Hippocampal formation (tissue), 2 donors: ENCODE data around the gene HK1.

Experiments
- DNase-seq, 2 donors: peaks; one replicate each; lab custom pipeline; 2025; lab: John Stamatoyannopoulos, UW

HK1 gene

GRCh38 chr10:69405221-69405620 lies 126.9 kb downstream of the HK1 start:
- no peak for DNase-seq

- DNase-seq: no peak
Measured at GRCh38 chr10:69406302-69406811, 128.1 kb downstream of the HK1 start.

GRCh38 chr10:69406816-69407580 lies 128.7 kb downstream of the HK1 start:
- no peak for DNase-seq

- DNase-seq: no peak
Measured at GRCh38 chr10:69407621-69408301, 129.5 kb downstream of the HK1 start.

- DNase-seq: peak; percentile 61 to 78
Measured at GRCh38 chr10:69408318-69409175, 130.3 kb downstream of the HK1 start.

- DNase-seq: no peak
Measured at GRCh38 chr10:69409176-69409495, 130.8 kb downstream of the HK1 start.

GRCh38 chr10:69409968-69410367 lies 131.7 kb downstream of the HK1 start:
- DNase-seq: no peak

- DNase-seq: no peak
Measured at GRCh38 chr10:69410487-69410886, 132.2 kb downstream of the HK1 start.

GRCh38 chr10:69411476-69411875 lies 133.2 kb downstream of the HK1 start:
- no peak for DNase-seq

GRCh38 chr10:69412232-69412790 lies 134.0 kb downstream of the HK1 start:
- no peak for DNase-seq

- DNase-seq: peak; percentile 18 to 68
Measured at GRCh38 chr10:69413221-69413865, 135.0 kb downstream of the HK1 start.

GRCh38 chr10:69414036-69415018 lies 136.0 kb downstream of the HK1 start:
- no peak for DNase-seq

- DNase-seq: no peak
Measured at GRCh38 chr10:69415049-69415448, 136.8 kb downstream of the HK1 start.

GRCh38 chr10:69415951-69416350 lies 137.7 kb downstream of the HK1 start:
- no peak for DNase-seq

GRCh38 chr10:69416695-69417094 lies 138.4 kb downstream of the HK1 start, which contains the start of gene TACR2:
Gene TACR2 (minus strand): TSS chr10:69416918. CDS start chr10:69416323, 595 bp downstream.
- no peak for DNase-seq

- no peak for DNase-seq
Measured at GRCh38 chr10:69417542-69417941, 139.2 kb downstream of the HK1 start.

GRCh38 chr10:69418052-69418752 lies 139.9 kb downstream of the HK1 start:
- no peak for DNase-seq

- DNase-seq: no peak
Measured at GRCh38 chr10:69419096-69419743, 140.9 kb downstream of the HK1 start.

- no peak for DNase-seq
Measured at GRCh38 chr10:69419744-69420126, 141.4 kb downstream of the HK1 start.
